CD4-positive, alpha-beta memory T cell (primary cell): ENCODE data around the gene LYPD4. TPM values are rescaled to one million over a fixed set of nuclear protein-coding genes. Genes with fewer than 3 reads are reported as not detected.

Experiments used
- CTCF ChIA-PET: fragments of 350-600 bp; sonication (Branson Sonifier 250); formaldehyde crosslinking; loops from one replicate; lab custom pipeline; 2021; ENCODE audit warnings: inconsistent platforms; ENCODE audit not compliant: partially characterized antibody; lab: Charles Lee
- POLR2A ChIA-PET: fragments of 350-600 bp; sonication (Branson Sonifier 250); formaldehyde crosslinking; loops from one replicate; lab custom pipeline; 2021; ENCODE audit not compliant: partially characterized antibody; lab: Charles Lee
- DNase-seq, 5 donors: peaks; one replicate each; pipeline versions ENCODE4 v3.0.0 to v3.0.0-alpha.2; 2020 to 2022; ENCODE audit warnings: mixed read lengths in 1 of 5
- H3K27ac ChIP-seq: one replicate; pipeline ENCODE4 v1.7.0; 2013; ENCODE audit warnings: low read depth, low read length
- H3K27me3 ChIP-seq: 2 replicates; pipeline ENCODE4 v1.7.0; 2013; ENCODE audit warnings: mild to moderate bottlenecking, low read length, moderate library complexity; ENCODE audit not compliant: insufficient read depth
- H3K36me3 ChIP-seq: 2 replicates; pipeline ENCODE4 v1.7.0; 2013; ENCODE audit warnings: mild to moderate bottlenecking, low read length, moderate library complexity; ENCODE audit not compliant: insufficient read depth
- H3K4me1 ChIP-seq: 2 replicates; pipeline ENCODE4 v1.7.0; 2013; ENCODE audit warnings: mild to moderate bottlenecking, low read length, moderate library complexity; ENCODE audit not compliant: insufficient read depth
- H3K4me3 ChIP-seq, 2 donors: one replicate each; pipeline ENCODE4 v1.7.0; 2013; ENCODE audit warnings: low read length in 2 of 2, mild to moderate bottlenecking in 1 of 2
- H3K9me3 ChIP-seq, 2 donors: one replicate each; pipeline ENCODE4 v1.7.0; 2013; ENCODE audit warnings: low read length in 2 of 2, control low read depth in 1 of 2; ENCODE audit not compliant: control insufficient read depth in 1 of 2
- H3K27ac Mint-ChIP-seq, 7 donors: one replicate each; pipeline ENCODE4 v1.8.0; 2020 to 2021; ENCODE audit warnings: mixed read lengths in 7 of 7, mild to moderate bottlenecking in 6 of 7, inconsistent platforms in 3 of 7, moderate library complexity in 3 of 7
- H3K27me3 Mint-ChIP-seq, 2 donors: one replicate each; pipeline ENCODE4 v1.8.0; 2020 to 2021; ENCODE audit warnings: mixed read lengths in 2 of 2
- H3K36me3 Mint-ChIP-seq, 2 donors: one replicate each; pipeline ENCODE4 v1.8.0; 2020 to 2021; ENCODE audit warnings: mixed read lengths in 2 of 2, inconsistent platforms in 1 of 2, mild to moderate bottlenecking in 1 of 2
- H3K4me1 Mint-ChIP-seq, 4 donors: one replicate each; pipeline ENCODE4 v1.8.0; 2020 to 2021; ENCODE audit warnings: mixed read lengths in 4 of 4, mild to moderate bottlenecking in 1 of 4
- H3K4me3 Mint-ChIP-seq, 8 donors: one replicate each; pipeline ENCODE4 v1.8.0; 2020 to 2021; ENCODE audit warnings: mixed read lengths in 8 of 8, mild to moderate bottlenecking in 7 of 8, moderate library complexity in 6 of 8, inconsistent platforms in 3 of 8
- H3K9me3 Mint-ChIP-seq, 8 donors: one replicate each; pipeline ENCODE4 v1.8.0; 2020 to 2021; ENCODE audit warnings: mixed read lengths in 8 of 8, mild to moderate bottlenecking in 5 of 8, inconsistent platforms in 3 of 8, moderate library complexity in 1 of 8
- intact Hi-C: fragments of 100-400 bp; cut with micrococcal nuclease; formaldehyde crosslinking; loops from one replicate; pipeline ENCODE4 v1.15.1; 2023
- polyA plus RNA-seq, 2 donors: library from polyadenylated mRNA; unstranded; fragments of 300-500 nt; fragmentation: Illumina TruSeq; gene quantifications; one replicate each; pipeline ENCODE4 v1.2.3, GENCODE V29; 2021
- total RNA-seq, 2 experiments: library from RNA; stranded (reverse); gene quantifications; one replicate each; pipeline ENCODE4 v1.2.3, GENCODE V29; 2021

Gene LYPD4
- total and polyA plus RNA-seq, 4 experiments from 2014 or later, result not detected

DNA sequence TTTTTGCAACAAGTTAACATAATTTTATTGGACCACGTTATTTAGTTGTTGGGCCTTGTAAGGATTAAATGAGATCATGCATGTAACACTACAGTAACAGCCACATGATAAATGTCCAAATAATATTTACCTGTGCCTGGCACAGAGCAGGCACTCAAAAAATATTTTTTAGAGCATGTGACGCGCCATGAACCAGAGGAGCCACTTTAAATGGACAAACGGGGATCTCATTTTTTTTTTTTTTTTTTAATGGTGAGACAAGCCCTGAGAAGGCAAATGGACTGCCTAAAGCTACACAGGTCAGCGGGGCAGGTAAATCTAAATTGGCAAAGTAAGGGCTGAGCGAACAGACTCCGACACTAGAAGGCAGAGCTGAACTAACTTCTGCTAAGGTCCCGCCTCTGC lies 14.7 kb upstream of the LYPD4 start:
- ChIA-PET POLR2A (interaction anchor here (0.6 to 7.8 kb wide), 22 partner anchors 7 to 596 kb away, joined by 3 to 261 read pairs (median 8); partner anchors contain the start of genes ARHGEF1, CD79A, GSK3A and HNRNPUL1), CTCF (interaction anchor here (0.9 to 8.8 kb wide), 12 partner anchors 8 to 176 kb away, joined by 3 to 125 read pairs (median 8); partner anchors contain the start of genes CD79A, ERFL and RABAC1)
- peak overlapping the region; percentile 85 to 98 (median 93) for H3K4me3 Mint-ChIP-seq
- Histone ChIP-seq H3K4me3 (peak overlapping the region in 1 of 2 donors; percentile 82), H3K4me1 (peaks cover 44% of the 10 kb centered on the region), H3K9me3 (no peaks in the 10 kb centered on the region), H3K27ac (peak overlapping the region; percentile 96), H3K27me3 (no peaks in the 10 kb centered on the region), H3K36me3 (peaks cover 32% of the 10 kb centered on the region)
- peaks cover 32 to 50% (median 39%) of the 10 kb centered on the region in 4 donors for H3K4me1 Mint-ChIP-seq
- H3K9me3 Mint-ChIP-seq, result no peaks in the 10 kb centered on the region
- intact Hi-C loops, result loop anchor here (1.0 to 2.0 kb wide), 6 partner anchors 16 to 176 kb away; partner anchors contain the start of gene RABAC1
- H3K27ac Mint-ChIP-seq, result peak overlapping the region; percentile 91 to 100 (median 98)
- H3K27me3 Mint-ChIP-seq, result peaks cover 0 to 3% of the 10 kb centered on the region in 2 donors
- no peak for DNase-seq
- peaks cover 29 to 42% of the 10 kb centered on the region in 2 donors for H3K36me3 Mint-ChIP-seq

DNA sequence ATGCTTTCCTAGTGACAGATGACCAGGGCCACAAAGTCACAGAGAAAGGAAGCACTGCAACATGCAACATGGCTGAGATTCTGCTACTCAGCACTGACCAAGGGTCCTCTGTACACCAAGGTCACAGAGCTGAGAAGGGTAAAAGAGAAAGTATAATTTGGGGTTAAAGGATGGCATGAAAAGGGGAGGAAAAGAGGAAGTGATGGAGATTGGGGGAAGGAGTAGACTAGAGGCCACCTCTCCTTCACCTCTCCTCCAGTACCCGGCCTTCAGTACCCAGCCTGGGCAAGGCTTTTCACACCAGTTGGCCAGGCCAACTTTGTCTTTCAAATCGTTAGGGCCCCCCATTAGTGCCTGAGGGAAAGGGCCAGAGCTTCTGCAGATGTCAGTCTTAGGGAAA lies 9.3 kb upstream of the LYPD4 start:
- Histone ChIP-seq H3K27ac (no peak overlapping the region), H3K36me3 (no peaks in the 10 kb centered on the region), H3K9me3 (no peaks in the 10 kb centered on the region), H3K4me3 (no peak overlapping the region), H3K4me1 (peaks cover under 1% of the 10 kb centered on the region), H3K27me3 (no peaks in the 10 kb centered on the region)
- Mint-ChIP-seq H3K4me3 (no peak overlapping the region), H3K4me1 (no peaks in the 10 kb centered on the region), H3K9me3 (no peaks in the 10 kb centered on the region), H3K27ac (no peak overlapping the region), H3K36me3 (no peaks in the 10 kb centered on the region), H3K27me3 (peaks cover 0 to 5% of the 10 kb centered on the region in 2 donors)
- no peak for DNase-seq
- intact Hi-C loops, result no loop called here
- CTCF ChIA-PET, result interaction anchor here (1.6 kb wide), 1 partner anchor 18 kb away, joined by 4 read pairs; no protein-coding TSS in a partner anchor
- POLR2A ChIA-PET, result no interaction called here

DNA sequence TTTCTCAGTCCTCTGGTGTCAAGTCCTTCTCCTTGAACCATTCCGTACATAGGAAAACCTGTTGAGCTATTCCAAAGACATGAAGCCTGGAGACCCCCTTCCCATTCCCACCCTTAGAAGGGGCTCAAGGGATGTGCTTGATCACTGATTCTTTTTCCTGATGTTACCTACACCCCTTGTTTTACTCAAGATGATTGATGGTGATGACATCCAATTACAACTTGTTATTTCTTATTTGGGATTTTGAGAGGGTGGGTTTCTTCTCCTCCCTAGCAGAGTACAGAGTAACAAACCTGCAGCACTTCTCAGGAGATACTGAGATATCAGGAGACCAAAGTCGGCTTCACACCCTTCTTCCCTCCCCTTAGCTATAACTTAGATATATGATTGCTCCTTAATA lies 8.9 kb upstream of the LYPD4 start:
- Mint-ChIP-seq H3K27me3 (peaks cover 0 to 5% of the 10 kb centered on the region in 2 donors), H3K4me3 (no peak overlapping the region), H3K27ac (no peak overlapping the region), H3K9me3 (no peaks in the 10 kb centered on the region), H3K36me3 (no peaks in the 10 kb centered on the region), H3K4me1 (no peaks in the 10 kb centered on the region)
- Histone ChIP-seq H3K36me3 (no peaks in the 10 kb centered on the region), H3K4me3 (no peak overlapping the region), H3K9me3 (no peaks in the 10 kb centered on the region), H3K27ac (no peak overlapping the region), H3K27me3 (no peaks in the 10 kb centered on the region), H3K4me1 (no peaks in the 10 kb centered on the region)
- no peak for DNase-seq
- POLR2A ChIA-PET, result no interaction called here
- intact Hi-C loops, result no loop called here
- CTCF ChIA-PET, result interaction anchor here (1.6 kb wide), 1 partner anchor 17 kb away, joined by 4 read pairs; no protein-coding TSS in a partner anchor

DNA sequence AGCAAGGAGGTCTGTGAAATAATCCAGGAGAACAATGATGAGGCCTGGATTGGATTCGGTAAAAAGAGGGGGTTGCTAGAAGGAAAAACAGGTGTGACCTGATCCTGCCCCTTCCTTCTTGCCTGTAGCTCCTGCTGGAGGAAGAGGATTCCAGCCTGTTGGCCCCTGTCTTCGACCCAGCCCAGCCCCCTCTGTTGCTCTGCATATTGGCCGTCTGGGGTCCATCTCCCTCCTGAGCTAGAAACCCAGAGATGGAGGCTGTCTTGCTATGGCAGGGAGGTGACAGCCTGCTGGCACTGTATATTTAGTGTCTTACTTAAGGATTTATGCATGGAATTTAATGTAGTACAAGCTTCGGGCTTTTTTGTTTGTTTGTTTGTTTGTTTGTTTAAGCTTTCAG lies 7.0 kb upstream of the LYPD4 start:
- peaks cover 0 to 5% of the 10 kb centered on the region in 2 donors for H3K27me3 Mint-ChIP-seq
- H3K9me3 Mint-ChIP-seq, result no peaks in the 10 kb centered on the region
- H3K27ac Mint-ChIP-seq, result no peak overlapping the region
- ChIA-PET POLR2A (interaction anchor here (1.5 kb wide), 1 partner anchor 9 kb away, joined by 9 read pairs; the partner anchor contains the start of gene RPS19), CTCF (interaction anchor here (0.7 to 2.2 kb wide), 4 partner anchors 8 to 93 kb away, joined by 3 to 6 read pairs (median 3); partner anchors contain the start of gene RPS19)
- Histone ChIP-seq H3K27me3 (no peaks in the 10 kb centered on the region), H3K9me3 (no peaks in the 10 kb centered on the region), H3K4me1 (no peaks in the 10 kb centered on the region), H3K27ac (no peak overlapping the region), H3K36me3 (no peaks in the 10 kb centered on the region), H3K4me3 (no peak overlapping the region)
- no peak for DNase-seq
- no peaks in the 10 kb centered on the region for H3K4me1 Mint-ChIP-seq
- intact Hi-C loops, result no loop called here
- H3K4me3 Mint-ChIP-seq, result no peak overlapping the region
- H3K36me3 Mint-ChIP-seq, result no peaks in the 10 kb centered on the region

DNA sequence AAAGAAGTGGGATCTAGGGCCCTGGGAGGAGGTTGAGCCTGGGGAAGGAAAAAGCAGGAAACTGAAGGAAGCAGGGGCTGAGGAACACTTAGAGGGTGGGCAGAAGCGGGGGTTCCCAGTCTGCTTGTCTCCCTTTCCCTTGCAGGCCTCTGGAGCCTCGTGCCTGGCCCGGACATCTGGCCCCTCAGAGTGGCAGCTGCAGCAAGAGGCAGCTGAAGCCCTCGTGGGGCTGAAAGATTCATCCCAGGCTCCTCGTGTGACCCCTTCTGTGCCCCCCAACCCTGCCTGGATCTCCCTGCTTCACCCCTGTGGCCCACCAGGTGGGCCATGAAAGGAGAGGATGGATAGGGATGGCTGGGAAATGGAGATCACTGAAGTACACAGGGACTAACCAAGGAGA lies 5.9 kb upstream of the LYPD4 start:
- no peak for DNase-seq
- H3K36me3 Mint-ChIP-seq, result no peaks in the 10 kb centered on the region
- intact Hi-C loops, result no loop called here
- ChIA-PET POLR2A (interaction anchor here (1.6 kb wide), 1 partner anchor 22 kb away, joined by 3 read pairs; no protein-coding TSS in a partner anchor), CTCF (interaction anchor here (1.0 to 2.2 kb wide), 2 partner anchors 9 to 12 kb away, joined by 3 to 6 read pairs; no protein-coding TSS in a partner anchor)
- H3K4me1 Mint-ChIP-seq, result no peaks in the 10 kb centered on the region
- H3K4me3 Mint-ChIP-seq, result no peak overlapping the region
- no peaks in the 10 kb centered on the region for H3K4me1 ChIP-seq
- no peaks in the 10 kb centered on the region for H3K9me3 ChIP-seq
- peaks cover 0 to 7% of the 10 kb centered on the region in 2 donors for H3K27me3 Mint-ChIP-seq
- H3K27ac Mint-ChIP-seq, result no peak overlapping the region
- no peak overlapping the region for H3K4me3 ChIP-seq
- H3K27me3 ChIP-seq, result no peaks in the 10 kb centered on the region
- H3K9me3 Mint-ChIP-seq, result no peaks in the 10 kb centered on the region
- H3K27ac ChIP-seq, result no peak overlapping the region
- no peaks in the 10 kb centered on the region for H3K36me3 ChIP-seq

DNA sequence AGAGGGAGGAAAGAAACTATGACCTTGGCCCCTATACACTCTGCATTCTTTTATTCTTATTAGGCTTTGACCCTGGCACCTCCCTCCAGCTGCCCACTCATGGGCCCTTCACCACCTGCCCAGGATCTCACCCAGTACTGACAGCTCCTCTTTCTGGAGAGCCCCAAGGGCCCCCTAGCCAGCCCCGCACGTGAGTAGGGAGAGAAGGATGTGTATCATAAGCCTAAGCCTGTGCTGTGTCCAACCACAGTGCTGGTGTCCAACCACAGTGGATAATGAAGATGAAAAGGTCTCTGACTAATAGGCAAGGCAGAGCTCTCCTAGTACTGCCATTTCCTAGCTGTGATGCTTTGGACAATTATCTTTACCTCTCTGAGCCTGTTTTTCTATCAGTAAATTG lies 4.6 kb upstream of the LYPD4 start:
- H3K27me3 ChIP-seq, result no peaks in the 10 kb centered on the region
- no peak for DNase-seq
- no peaks in the 10 kb centered on the region for H3K4me1 Mint-ChIP-seq
- H3K36me3 ChIP-seq, result no peaks in the 10 kb centered on the region
- H3K27ac ChIP-seq, result no peak overlapping the region
- CTCF ChIA-PET, result interaction anchor here (1.2 kb wide), 1 partner anchor 18 kb away, joined by 3 read pairs; no protein-coding TSS in a partner anchor
- H3K9me3 ChIP-seq, result no peaks in the 10 kb centered on the region
- H3K27me3 Mint-ChIP-seq, result peaks cover 0 to 4% of the 10 kb centered on the region in 2 donors
- intact Hi-C loops, result no loop called here
- no peaks in the 10 kb centered on the region for H3K36me3 Mint-ChIP-seq
- H3K4me3 ChIP-seq, result no peak overlapping the region
- H3K9me3 Mint-ChIP-seq, result no peaks in the 10 kb centered on the region
- H3K4me1 ChIP-seq, result no peaks in the 10 kb centered on the region
- H3K4me3 Mint-ChIP-seq, result no peak overlapping the region
- POLR2A ChIA-PET, result interaction anchor here (1.0 to 1.6 kb wide), 2 partner anchors 18 to 24 kb away, joined by 3 read pairs; no protein-coding TSS in a partner anchor
- no peak overlapping the region for H3K27ac Mint-ChIP-seq

DNA sequence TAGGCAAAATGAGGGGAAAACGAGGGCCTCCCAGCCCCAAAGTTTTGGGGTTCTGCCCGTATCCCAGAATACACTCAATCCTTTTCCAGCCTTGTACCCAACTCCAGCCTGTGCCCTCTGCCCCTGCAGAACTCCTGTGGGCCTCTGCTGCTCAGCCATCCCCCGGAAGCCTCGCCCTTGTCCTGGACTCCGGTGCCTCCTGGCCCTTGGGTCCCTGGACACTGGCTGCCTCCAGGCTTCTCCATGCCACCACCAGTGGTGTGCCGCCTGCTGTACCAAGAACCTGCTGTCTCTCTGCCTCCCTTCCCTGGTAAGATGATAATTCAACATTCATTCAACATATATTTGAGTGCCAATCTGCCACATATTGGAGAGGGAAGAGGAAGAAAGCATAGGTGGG lies 4.2 kb upstream of the LYPD4 start:
- ChIA-PET POLR2A (interaction anchor here (1.6 kb wide), 1 partner anchor 24 kb away, joined by 3 read pairs; no protein-coding TSS in a partner anchor), CTCF (no interaction called here)
- Mint-ChIP-seq H3K4me3 (no peak overlapping the region), H3K27me3 (peaks cover 0 to 4% of the 10 kb centered on the region in 2 donors), H3K27ac (peak overlapping the region in 1 of 7 donors; percentile 40), H3K9me3 (peaks cover 0 to 2% (median 0%) of the 10 kb centered on the region in 8 donors), H3K36me3 (no peaks in the 10 kb centered on the region), H3K4me1 (no peaks in the 10 kb centered on the region)
- Histone ChIP-seq H3K4me1 (no peaks in the 10 kb centered on the region), H3K36me3 (no peaks in the 10 kb centered on the region), H3K27ac (no peak overlapping the region), H3K4me3 (no peak overlapping the region), H3K9me3 (no peaks in the 10 kb centered on the region), H3K27me3 (no peaks in the 10 kb centered on the region)
- intact Hi-C loops, result no loop called here
- no peak for DNase-seq
